K562 (cell line): Measurements from ENCODE around the gene SYNJ2. TPM values are rescaled to one million over a fixed set of nuclear protein-coding genes. Genes with fewer than 3 reads are reported as not detected.

ENCODE experiments used
- EHMT2 ChIP-seq: fragments of 450-650 bp; IDR thresholded peaks from 2 replicates; pipeline ENCODE4 v1.6.1; 2018; ENCODE audit warnings: antibody characterized with exemption
- FOXJ2 ChIP-seq: fragments of 200-800 bp; sonication (Bioruptor generic); IDR thresholded peaks from 2 replicates; pipeline ENCODE4 v1.6.1; 2016; ENCODE audit warnings: missing genetic modification characterization, missing compliant biosample characterization
- NFIC ChIP-seq: fragments of 450-650 bp; IDR thresholded peaks from 2 replicates; pipeline ENCODE4 v1.6.1; 2017; ENCODE audit warnings: mild to moderate bottlenecking, inconsistent platforms
- PRMT5 ChIP-seq: sonication (generic); formaldehyde crosslinking; IDR thresholded peaks from 2 replicates; pipeline ENCODE4 v1.5.0; 2020; ENCODE audit warnings: missing genetic modification reagents
- RB1 ChIP-seq: fragments of 450-650 bp; IDR thresholded peaks from 2 replicates; pipeline ENCODE4 v1.6.1; 2017; ENCODE audit warnings: low read depth, mild to moderate bottlenecking
- RBM34 ChIP-seq: fragments of 200-400 bp; formaldehyde crosslinking; IDR thresholded peaks from 2 replicates; pipeline ENCODE4 v1.6.1; 2018; ENCODE audit warnings: low read length, borderline replicate concordance; ENCODE audit not compliant: insufficient read depth
- SMAD2 ChIP-seq: fragments of 150-350 bp; IDR thresholded peaks from 2 replicates; pipeline ENCODE4 v1.6.1; 2014; ENCODE audit warnings: low read depth, mild to moderate bottlenecking, low read length
- ZNF12 ChIP-seq: sonication (generic); formaldehyde crosslinking; IDR thresholded peaks from 2 replicates; pipeline ENCODE4 v1.4.0; 2020; ENCODE audit warnings: mild to moderate bottlenecking, missing genetic modification reagents
- ZNF121 ChIP-seq: sonication (generic); formaldehyde crosslinking; conservative IDR thresholded peaks from 2 replicates; pipeline ENCODE4 v1.8.0; 2022; ENCODE audit warnings: missing genetic modification reagents
- ZNF347 ChIP-seq: fragments of 450-650 bp; formaldehyde crosslinking; IDR thresholded peaks from 2 replicates; pipeline ENCODE4 v1.4.0; 2020; ENCODE audit warnings: low read depth, mild to moderate bottlenecking, moderate library complexity
- ZNF586 ChIP-seq: fragments of 450-650 bp; formaldehyde crosslinking; conservative IDR thresholded peaks from 2 replicates; pipeline ENCODE4 v1.4.0; 2020; ENCODE audit warnings: mild to moderate bottlenecking, moderate library complexity
- polyA plus RNA-seq, 8 experiments: library from polyadenylated mRNA; depleted of rRNA in 4 of 8; stranded (reverse) in 5 of 8; unstranded in 3 of 8; fragments of >200 nt; fragmentation: Nextera tagmentation in 2 of 8; fragmentation: Illumina TruSeq in 1 of 8; extraction: Ambion mirVana in 2 of 8; extraction: Trizol in 1 of 8; gene quantifications; 2 replicates each; pipeline versions ENCODE4 v1.2.1 to v1.2.3, GENCODE V29; 2011 to 2014; ENCODE audit warnings: inconsistent platforms in 1 of 8, missing spikeins in 1 of 8
- total RNA-seq, 7 experiments: library from RNA; depleted of rRNA in 6 of 7; stranded (reverse); fragments of >200 nt in 6 of 7; fragmentation: Illumina TruSeq in 2 of 7; extraction: Trizol in 2 of 7; gene quantifications; 2 replicates each; pipeline versions ENCODE4 v1.2.1 to v1.2.3, GENCODE V29; 2011 to 2021; ENCODE audit warnings: low replicate concordance in 1 of 7
- TF ChIP-seq, protein P1 (sequence below), 2 experiments: fragments of 450-650 bp; formaldehyde crosslinking in 1 of 2; IDR thresholded peaks; 2 replicates each; pipeline versions ENCODE4 v1.4.0 to v1.6.1; 2014 to 2020; ENCODE audit warnings: mild to moderate bottlenecking in 2 of 2, borderline replicate concordance in 1 of 2, low read depth in 1 of 2
- TF ChIP-seq, protein P2 (sequence below): fragments of 250-450 bp; sonication (Bioruptor Pico); IDR thresholded peaks from 2 replicates; pipeline ENCODE4 v1.4.0; 2020
- TF ChIP-seq, protein P3 (sequence below): IDR thresholded peaks from 2 replicates; pipeline ENCODE4 v1.6.1; 2011; ENCODE audit warnings: borderline replicate concordance, low read depth, mild to moderate bottlenecking, moderate library complexity, low read length; ENCODE audit not compliant: insufficient read depth, poor library complexity, severe bottlenecking
- TF ChIP-seq, protein P4 (sequence below): fragments of 450-650 bp; IDR thresholded peaks from one replicate; pipeline ENCODE4 v1.6.1; 2018; ENCODE audit warnings: mild to moderate bottlenecking, moderate library complexity; ENCODE audit not compliant: partially characterized antibody

SYNJ2 gene
- total and polyA plus RNA-seq, 9 of the 15 experiments (the other 6 are each of a cell fraction or from before 2014, with no cell fraction given), result 3.0 to 27.7 (median 17.8) TPM

DNA sequence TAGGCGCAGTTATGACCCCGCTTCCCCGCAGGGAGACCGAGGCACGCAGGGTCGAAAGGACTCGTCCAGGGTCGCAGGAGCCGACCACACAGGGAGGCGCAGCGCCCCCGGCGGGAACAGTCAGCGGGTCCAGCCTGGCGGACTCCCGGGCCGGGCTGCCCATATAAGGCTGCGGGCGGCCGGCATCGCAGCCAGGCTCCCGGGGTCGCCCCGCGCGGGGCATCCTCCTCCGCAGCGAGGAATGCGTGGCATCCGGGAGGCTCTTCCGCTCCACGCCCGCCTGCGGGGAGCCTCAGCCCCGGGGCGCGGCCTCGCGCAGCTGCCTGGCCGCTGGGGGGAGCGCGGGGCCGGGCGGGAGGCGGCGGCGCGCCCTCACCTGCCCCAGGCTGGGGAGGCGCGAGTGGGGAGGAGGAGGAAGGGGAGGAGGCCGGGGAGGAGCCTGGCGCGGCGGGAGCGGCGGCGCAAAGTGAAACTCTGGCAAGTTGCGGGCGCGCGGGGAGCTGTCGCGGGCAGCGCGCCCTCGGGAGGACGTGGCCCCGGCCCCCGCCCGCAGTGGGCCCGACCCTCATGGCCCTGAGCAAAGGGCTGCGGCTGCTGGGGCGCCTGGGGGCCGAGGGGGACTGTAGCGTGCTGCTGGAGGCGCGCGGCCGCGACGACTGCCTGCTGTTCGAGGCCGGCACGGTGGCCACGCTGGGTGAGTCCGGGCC, at the start of gene SYNJ2 (continued):
- TF ChIP-seq, protein P1, sequence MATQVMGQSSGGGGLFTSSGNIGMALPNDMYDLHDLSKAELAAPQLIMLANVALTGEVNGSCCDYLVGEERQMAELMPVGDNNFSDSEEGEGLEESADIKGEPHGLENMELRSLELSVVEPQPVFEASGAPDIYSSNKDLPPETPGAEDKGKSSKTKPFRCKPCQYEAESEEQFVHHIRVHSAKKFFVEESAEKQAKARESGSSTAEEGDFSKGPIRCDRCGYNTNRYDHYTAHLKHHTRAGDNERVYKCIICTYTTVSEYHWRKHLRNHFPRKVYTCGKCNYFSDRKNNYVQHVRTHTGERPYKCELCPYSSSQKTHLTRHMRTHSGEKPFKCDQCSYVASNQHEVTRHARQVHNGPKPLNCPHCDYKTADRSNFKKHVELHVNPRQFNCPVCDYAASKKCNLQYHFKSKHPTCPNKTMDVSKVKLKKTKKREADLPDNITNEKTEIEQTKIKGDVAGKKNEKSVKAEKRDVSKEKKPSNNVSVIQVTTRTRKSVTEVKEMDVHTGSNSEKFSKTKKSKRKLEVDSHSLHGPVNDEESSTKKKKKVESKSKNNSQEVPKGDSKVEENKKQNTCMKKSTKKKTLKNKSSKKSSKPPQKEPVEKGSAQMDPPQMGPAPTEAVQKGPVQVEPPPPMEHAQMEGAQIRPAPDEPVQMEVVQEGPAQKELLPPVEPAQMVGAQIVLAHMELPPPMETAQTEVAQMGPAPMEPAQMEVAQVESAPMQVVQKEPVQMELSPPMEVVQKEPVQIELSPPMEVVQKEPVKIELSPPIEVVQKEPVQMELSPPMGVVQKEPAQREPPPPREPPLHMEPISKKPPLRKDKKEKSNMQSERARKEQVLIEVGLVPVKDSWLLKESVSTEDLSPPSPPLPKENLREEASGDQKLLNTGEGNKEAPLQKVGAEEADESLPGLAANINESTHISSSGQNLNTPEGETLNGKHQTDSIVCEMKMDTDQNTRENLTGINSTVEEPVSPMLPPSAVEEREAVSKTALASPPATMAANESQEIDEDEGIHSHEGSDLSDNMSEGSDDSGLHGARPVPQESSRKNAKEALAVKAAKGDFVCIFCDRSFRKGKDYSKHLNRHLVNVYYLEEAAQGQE (IDR thresholded peaks at IDR 0.05; ENCODE audit: borderline replicate concordance), result peak; percentile 53; the same call in 1 of the 2 replicates
- TF ChIP-seq, protein P1 (CRISPR knock-in tag; IDR thresholded peaks at IDR 0.05; ENCODE audit: low read depth), result no peak; the same call in 1 of the 2 replicates
- no peak for TF ChIP-seq ZNF121 (CRISPR knock-in tag)
- no peak for TF ChIP-seq ZNF12
- no peak for TF ChIP-seq FOXJ2 (tag)
- no peak for TF ChIP-seq PRMT5 (CRISPR knock-in tag)
- TF ChIP-seq RB1, result peak; percentile 96
- TF ChIP-seq, protein P2, sequence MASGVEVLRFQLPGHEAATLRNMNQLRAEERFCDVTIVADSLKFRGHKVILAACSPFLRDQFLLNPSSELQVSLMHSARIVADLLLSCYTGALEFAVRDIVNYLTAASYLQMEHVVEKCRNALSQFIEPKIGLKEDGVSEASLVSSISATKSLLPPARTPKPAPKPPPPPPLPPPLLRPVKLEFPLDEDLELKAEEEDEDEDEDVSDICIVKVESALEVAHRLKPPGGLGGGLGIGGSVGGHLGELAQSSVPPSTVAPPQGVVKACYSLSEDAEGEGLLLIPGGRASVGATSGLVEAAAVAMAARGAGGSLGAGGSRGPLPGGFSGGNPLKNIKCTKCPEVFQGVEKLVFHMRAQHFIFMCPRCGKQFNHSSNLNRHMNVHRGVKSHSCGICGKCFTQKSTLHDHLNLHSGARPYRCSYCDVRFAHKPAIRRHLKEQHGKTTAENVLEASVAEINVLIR (CRISPR knock-in tag), result no peak
- TF ChIP-seq, protein P3, sequence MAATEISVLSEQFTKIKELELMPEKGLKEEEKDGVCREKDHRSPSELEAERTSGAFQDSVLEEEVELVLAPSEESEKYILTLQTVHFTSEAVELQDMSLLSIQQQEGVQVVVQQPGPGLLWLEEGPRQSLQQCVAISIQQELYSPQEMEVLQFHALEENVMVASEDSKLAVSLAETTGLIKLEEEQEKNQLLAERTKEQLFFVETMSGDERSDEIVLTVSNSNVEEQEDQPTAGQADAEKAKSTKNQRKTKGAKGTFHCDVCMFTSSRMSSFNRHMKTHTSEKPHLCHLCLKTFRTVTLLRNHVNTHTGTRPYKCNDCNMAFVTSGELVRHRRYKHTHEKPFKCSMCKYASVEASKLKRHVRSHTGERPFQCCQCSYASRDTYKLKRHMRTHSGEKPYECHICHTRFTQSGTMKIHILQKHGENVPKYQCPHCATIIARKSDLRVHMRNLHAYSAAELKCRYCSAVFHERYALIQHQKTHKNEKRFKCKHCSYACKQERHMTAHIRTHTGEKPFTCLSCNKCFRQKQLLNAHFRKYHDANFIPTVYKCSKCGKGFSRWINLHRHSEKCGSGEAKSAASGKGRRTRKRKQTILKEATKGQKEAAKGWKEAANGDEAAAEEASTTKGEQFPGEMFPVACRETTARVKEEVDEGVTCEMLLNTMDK, result peak; percentile 69
- TF ChIP-seq SMAD2, result no peak
- no peak for TF ChIP-seq ZNF347
- TF ChIP-seq RBM34, result no peak
- TF ChIP-seq NFIC, result peak; percentile 14; the same call in 1 of the 2 replicates
- no peak for TF ChIP-seq ZNF586
- TF ChIP-seq, protein P4, sequence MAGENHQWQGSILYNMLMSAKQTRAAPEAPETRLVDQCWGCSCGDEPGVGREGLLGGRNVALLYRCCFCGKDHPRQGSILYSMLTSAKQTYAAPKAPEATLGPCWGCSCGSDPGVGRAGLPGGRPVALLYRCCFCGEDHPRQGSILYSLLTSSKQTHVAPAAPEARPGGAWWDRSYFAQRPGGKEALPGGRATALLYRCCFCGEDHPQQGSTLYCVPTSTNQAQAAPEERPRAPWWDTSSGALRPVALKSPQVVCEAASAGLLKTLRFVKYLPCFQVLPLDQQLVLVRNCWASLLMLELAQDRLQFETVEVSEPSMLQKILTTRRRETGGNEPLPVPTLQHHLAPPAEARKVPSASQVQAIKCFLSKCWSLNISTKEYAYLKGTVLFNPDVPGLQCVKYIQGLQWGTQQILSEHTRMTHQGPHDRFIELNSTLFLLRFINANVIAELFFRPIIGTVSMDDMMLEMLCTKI, result no peak
- TF ChIP-seq EHMT2, result no peak
